Loucy (cell line): ENCODE results near the gene NPY2R.

Experiments used
- CTCF ChIP-seq: fragments of 200-600 bp; sonication (generic); conservative IDR thresholded peaks from 2 replicates; pipeline ENCODE4 v1.5.1; 2014; ENCODE audit warnings: mild to moderate bottlenecking, antibody characterized with exemption, low read length
- EZH2phosphoT487 ChIP-seq: fragments of 200-600 bp; IDR thresholded peaks from 2 replicates; pipeline ENCODE4 v1.6.1; 2018; ENCODE audit warnings: antibody characterized with exemption, mild to moderate bottlenecking, moderate library complexity, borderline replicate concordance

- TF ChIP-seq CTCF (no peak), EZH2phosphoT487 (no peak)
Observed at GRCh38 chr4:155208258-155209054, at the start of gene NPY2R.
